GM12873 (cell line): ENCODE measurements around the gene UBQLN2.

Experiments
- TF ChIP-seq, protein P1 (sequence below): IDR thresholded peaks from 2 replicates; pipeline ENCODE4 v1.5.1; 2012; ENCODE audit warnings: low read depth, mild to moderate bottlenecking, moderate library complexity, low read length, control low read depth; ENCODE audit not compliant: insufficient read depth; ENCODE audit errors: missing control alignments

Gene UBQLN2

DNA sequence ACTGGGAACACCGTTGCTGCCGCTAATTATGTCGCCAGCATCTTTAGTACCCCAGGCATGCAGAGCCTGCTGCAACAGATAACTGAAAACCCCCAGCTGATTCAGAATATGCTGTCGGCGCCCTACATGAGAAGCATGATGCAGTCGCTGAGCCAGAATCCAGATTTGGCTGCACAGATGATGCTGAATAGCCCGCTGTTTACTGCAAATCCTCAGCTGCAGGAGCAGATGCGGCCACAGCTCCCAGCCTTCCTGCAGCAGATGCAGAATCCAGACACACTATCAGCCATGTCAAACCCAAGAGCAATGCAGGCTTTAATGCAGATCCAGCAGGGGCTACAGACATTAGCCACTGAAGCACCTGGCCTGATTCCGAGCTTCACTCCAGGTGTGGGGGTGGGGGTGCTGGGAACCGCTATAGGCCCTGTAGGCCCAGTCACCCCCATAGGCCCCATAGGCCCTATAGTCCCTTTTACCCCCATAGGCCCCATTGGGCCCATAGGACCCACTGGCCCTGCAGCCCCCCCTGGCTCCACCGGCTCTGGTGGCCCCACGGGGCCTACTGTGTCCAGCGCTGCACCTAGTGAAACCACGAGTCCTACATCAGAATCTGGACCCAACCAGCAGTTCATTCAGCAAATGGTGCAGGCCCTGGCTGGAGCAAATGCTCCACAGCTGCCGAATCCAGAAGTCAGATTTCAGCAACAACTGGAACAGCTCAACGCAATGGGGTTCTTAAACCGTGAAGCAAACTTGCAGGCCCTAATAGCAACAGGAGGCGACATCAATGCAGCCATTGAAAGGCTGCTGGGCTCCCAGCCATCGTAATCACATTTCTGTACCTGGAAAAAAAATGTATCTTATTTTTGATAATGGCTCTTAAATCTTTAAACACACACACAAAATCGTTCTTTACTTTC, 1.8 kb downstream of the UBQLN2 start:
- TF ChIP-seq, protein P1, sequence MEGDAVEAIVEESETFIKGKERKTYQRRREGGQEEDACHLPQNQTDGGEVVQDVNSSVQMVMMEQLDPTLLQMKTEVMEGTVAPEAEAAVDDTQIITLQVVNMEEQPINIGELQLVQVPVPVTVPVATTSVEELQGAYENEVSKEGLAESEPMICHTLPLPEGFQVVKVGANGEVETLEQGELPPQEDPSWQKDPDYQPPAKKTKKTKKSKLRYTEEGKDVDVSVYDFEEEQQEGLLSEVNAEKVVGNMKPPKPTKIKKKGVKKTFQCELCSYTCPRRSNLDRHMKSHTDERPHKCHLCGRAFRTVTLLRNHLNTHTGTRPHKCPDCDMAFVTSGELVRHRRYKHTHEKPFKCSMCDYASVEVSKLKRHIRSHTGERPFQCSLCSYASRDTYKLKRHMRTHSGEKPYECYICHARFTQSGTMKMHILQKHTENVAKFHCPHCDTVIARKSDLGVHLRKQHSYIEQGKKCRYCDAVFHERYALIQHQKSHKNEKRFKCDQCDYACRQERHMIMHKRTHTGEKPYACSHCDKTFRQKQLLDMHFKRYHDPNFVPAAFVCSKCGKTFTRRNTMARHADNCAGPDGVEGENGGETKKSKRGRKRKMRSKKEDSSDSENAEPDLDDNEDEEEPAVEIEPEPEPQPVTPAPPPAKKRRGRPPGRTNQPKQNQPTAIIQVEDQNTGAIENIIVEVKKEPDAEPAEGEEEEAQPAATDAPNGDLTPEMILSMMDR = no peak

DNA sequence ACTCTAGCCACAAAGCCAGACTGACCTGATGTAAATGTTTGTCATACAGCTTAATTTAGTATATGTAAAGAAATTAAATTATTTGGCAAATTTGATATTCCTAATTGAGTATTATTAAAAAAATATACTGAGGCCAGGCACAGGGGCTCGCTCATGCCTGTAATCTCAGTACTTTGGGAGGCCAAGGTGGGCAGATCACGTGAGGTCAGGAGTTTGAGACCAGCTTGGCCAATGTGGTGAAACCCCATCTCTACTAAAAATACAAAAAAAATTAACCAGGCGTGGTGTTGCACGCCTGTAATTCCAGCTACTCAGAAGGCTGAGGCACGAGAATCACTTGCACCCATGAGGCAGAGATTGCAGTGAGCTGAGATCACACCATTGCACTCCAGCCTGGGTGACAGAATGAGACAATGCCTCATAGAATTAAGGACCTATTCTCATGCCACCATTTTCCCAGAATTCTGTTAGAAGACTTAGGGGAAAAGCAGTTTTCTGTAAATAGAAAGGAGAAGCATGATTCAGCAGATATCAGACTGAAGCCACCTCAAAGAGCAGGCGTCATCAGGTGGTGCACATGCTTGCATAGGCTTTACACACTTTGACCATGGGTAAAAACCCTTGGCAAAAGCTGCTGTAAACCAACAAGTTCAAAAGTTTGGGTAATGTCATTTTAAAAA, 6.1 kb downstream of the UBQLN2 start:
- TF ChIP-seq, protein P1 = no peak

- TF ChIP-seq, protein P1 = no peak
Measured at GRCh38 chrX:56572975-56573374, 9.5 kb downstream of the UBQLN2 start.

- TF ChIP-seq, protein P1 = no peak
Measured at GRCh38 chrX:56574861-56575260, 11.4 kb downstream of the UBQLN2 start.

DNA sequence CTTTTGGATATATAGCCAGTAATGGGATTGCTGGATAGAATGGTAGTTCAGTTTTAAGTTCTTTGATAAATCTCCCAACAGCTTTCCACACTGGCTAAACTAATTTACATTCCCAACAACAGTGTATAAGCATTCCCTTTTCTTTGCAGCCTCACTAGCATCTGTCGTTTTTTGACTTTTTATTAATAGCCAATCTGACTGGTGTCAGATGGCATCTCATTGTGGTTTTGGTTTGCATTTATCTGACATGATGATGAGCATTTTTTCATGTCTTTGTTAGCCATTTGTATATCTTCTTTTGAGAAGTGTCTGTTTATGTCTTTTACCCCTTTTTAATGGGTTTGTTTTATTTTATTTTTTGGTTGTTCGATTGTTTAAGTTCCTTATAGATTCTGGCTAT, 13.3 kb downstream of the UBQLN2 start:
- TF ChIP-seq, protein P1 = no peak

DNA sequence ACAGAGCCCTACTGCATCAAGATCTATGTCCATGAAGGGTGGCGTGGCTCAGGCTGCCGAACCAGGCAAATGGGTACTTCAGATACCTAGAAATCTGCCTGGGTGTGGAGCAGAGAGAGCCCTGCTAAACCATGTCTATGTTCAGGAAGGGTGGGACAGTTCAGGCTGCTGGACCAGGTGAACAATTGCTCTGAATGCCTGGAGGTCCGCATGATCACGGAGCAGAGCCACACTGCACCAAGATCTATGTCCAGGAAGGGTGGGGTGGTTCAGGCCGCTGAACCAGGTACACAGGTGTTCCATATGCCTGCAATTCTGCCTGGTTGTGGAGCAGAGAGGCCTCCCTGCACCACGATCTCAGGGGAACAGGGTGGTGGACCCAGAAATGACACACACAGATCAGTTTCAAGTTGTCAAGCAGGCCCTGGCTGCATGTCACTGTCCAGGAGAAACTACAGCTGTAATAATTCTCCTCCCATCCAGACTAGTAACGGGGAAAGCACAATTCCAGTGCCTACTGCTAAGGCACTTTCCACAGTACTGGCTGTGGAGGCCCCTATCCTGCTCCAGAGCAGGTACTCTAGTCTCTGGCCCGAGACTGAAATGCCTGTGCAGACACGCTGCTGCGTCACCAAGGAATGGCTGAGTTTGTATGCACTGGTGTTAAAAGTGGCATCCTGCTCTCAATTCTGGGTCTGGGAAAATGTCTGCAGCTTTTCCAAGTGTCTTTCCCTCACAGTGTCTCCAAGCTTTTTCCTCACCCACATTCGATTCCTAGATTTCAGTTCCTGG, 25.2 kb downstream of the UBQLN2 start:
- TF ChIP-seq, protein P1 = no peak

DNA sequence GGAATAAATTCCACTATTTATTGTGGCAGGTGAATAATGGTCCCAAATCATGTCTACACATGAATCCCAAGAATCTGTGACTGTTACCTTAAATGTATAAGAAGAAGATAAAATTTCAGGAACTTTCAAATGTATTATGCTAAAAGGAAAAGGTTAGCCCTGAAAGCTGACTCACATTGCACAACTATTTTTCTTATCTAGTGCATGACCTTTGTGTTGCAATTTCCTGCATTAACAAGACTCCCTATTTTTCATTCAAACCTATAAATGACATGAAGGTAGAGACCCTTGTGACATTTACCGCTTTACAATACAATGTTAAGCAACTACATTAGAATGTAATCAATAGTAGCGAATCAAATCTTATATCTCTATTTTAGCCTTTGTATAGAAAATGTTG, 36.7 kb downstream of the UBQLN2 start:
- TF ChIP-seq, protein P1 = no peak
